ENCODE measurements around the gene NPHP4. TPM values are rescaled to one million over a fixed set of nuclear protein-coding genes. Genes with fewer than 3 reads are reported as not detected.

The NPHP4 gene
- total RNA-seq, 1 experiment from 2014 or later, result 18.8 TPM

DNA sequence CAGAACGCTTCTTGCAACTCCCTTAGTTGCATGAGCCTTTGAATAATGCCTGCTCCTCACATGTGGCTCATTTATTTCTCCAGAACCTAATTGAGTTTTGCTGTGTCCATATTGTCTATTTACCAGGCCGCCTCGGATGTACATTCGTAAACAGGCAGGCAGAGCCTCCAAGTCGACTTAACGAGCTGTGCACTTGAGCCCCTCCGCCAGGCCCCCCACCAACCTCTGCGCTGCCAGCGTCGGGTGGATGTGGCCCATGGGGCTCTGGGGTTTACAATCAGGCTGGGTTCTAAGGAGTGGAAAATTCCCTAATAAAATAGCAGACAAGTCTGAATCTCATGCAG, 106.1 kb downstream of the NPHP4 start:
- no TSS peak for BruUV-seq (replicated peaks)
- Histone ChIP-seq H3K9me3 (ENCODE audit: low read length) (no peaks in the 10 kb centered on the region), H3F3A (ENCODE audit: low read length, unreplicated experiment) (no peaks in the 10 kb centered on the region), H4K20me1 (ENCODE audit: low read length) (no peaks in the 10 kb centered on the region), H3K27me3 (ENCODE audit: low read length) (no peaks in the 10 kb centered on the region), H3K4me2 (ENCODE audit: low read length) (no peak overlapping the region), H3K36me3 (ENCODE audit: low read depth, low read length) (no peaks in the 10 kb centered on the region; the same call in 1 of the 2 replicates), H3K4me1 (ENCODE audit: insufficient read depth, low read length) (no peaks in the 10 kb centered on the region), H3K79me2 (ENCODE audit: low read length) (no peaks in the 10 kb centered on the region), H3K4me3 (ENCODE audit: low read length) (no peak overlapping the region), H3K27ac (ENCODE audit: low read length) (no peak overlapping the region), H3K9ac (ENCODE audit: low read length) (no peak overlapping the region), H2AFZ (ENCODE audit: low read length) (no peak overlapping the region), H3K9me2 (replicated peaks; ENCODE audit: low read length) (no peaks in the 10 kb centered on the region)
- CTCF ChIA-PET, result no interaction called here
- TF ChIP-seq, protein P1, sequence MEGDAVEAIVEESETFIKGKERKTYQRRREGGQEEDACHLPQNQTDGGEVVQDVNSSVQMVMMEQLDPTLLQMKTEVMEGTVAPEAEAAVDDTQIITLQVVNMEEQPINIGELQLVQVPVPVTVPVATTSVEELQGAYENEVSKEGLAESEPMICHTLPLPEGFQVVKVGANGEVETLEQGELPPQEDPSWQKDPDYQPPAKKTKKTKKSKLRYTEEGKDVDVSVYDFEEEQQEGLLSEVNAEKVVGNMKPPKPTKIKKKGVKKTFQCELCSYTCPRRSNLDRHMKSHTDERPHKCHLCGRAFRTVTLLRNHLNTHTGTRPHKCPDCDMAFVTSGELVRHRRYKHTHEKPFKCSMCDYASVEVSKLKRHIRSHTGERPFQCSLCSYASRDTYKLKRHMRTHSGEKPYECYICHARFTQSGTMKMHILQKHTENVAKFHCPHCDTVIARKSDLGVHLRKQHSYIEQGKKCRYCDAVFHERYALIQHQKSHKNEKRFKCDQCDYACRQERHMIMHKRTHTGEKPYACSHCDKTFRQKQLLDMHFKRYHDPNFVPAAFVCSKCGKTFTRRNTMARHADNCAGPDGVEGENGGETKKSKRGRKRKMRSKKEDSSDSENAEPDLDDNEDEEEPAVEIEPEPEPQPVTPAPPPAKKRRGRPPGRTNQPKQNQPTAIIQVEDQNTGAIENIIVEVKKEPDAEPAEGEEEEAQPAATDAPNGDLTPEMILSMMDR (conservative IDR thresholded peaks at IDR 0.05; ENCODE audit: low read depth, low read length), result no peak
- TF ChIP-seq EZH2 (IDR thresholded peaks at IDR 0.05; ENCODE audit: low read length, unreplicated experiment) (no peak), EZH2phosphoT487 (IDR thresholded peaks at IDR 0.05; ENCODE audit: borderline replicate concordance, low read length) (no peak)
- ATAC-seq (no peak), DNase-seq (no peak)
- POLR2A ChIA-PET (ENCODE audit: unreplicated experiment), result no interaction called here
- intact Hi-C loops (cut with micrococcal nuclease), result no loop called here

GRCh38 chr1:5885471-5886139, 106.6 kb downstream of the NPHP4 start:
- DNase-seq (no peak), ATAC-seq (no peak)
- no peaks in the 10 kb centered on the region for H3K79me2 ChIP-seq (ENCODE audit: low read length)
- H3K4me1 ChIP-seq (ENCODE audit: insufficient read depth, low read length), result no peaks in the 10 kb centered on the region
- no peaks in the 10 kb centered on the region for H3K9me3 ChIP-seq (ENCODE audit: low read length)
- BruUV-seq (replicated peaks), result no TSS peak
- H3K9me2 ChIP-seq (replicated peaks; ENCODE audit: low read length), result no peaks in the 10 kb centered on the region
- H3F3A ChIP-seq (ENCODE audit: low read length, unreplicated experiment), result no peaks in the 10 kb centered on the region
- H2AFZ ChIP-seq (ENCODE audit: low read length), result no peak overlapping the region
- H3K27ac ChIP-seq (ENCODE audit: low read length), result no peak overlapping the region
- no peaks in the 10 kb centered on the region for H4K20me1 ChIP-seq (ENCODE audit: low read length)
- H3K36me3 ChIP-seq (ENCODE audit: low read depth, low read length), result peaks cover 2% of the 10 kb centered on the region; the same call in 1 of the 2 replicates
- TF ChIP-seq EZH2phosphoT487 (IDR thresholded peaks at IDR 0.05; ENCODE audit: borderline replicate concordance, low read length) (no peak), EZH2 (IDR thresholded peaks at IDR 0.05; ENCODE audit: low read length, unreplicated experiment) (no peak)
- TF ChIP-seq, protein P1 (conservative IDR thresholded peaks at IDR 0.05; ENCODE audit: low read depth, low read length), result no peak
- intact Hi-C loops (cut with micrococcal nuclease), result no loop called here
- ChIA-PET CTCF (no interaction called here), POLR2A (ENCODE audit: unreplicated experiment) (no interaction called here)
- H3K9ac ChIP-seq (ENCODE audit: low read length), result no peak overlapping the region
- no peak overlapping the region for H3K4me2 ChIP-seq (ENCODE audit: low read length)
- H3K4me3 ChIP-seq (ENCODE audit: low read length), result no peak overlapping the region
- H3K27me3 ChIP-seq (ENCODE audit: low read length), result no peaks in the 10 kb centered on the region

DNA sequence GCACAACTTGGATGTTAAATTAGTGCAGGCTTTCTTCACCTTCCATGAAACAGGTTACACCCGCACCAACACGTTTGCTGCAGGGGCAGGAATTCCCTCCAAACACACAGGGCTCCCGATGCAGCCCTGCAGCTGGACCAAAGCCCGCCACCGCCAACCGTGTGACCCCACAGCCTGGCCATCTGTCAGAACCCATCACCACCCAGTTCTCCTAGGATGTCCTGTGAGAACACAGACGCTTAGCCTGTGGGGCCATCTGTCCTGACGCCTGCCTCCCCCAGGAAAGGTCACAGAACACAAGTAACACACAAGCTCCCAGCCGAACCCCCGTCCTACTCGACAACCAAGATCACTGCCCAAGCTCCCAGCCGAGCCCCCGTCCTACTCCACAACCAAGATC, 108.1 kb downstream of the NPHP4 start:
- Histone ChIP-seq H3K9me3 (ENCODE audit: low read length) (no peaks in the 10 kb centered on the region), H3K4me3 (ENCODE audit: low read length) (no peak overlapping the region), H4K20me1 (ENCODE audit: low read length) (no peaks in the 10 kb centered on the region), H3F3A (ENCODE audit: low read length, unreplicated experiment) (no peaks in the 10 kb centered on the region), H3K4me1 (ENCODE audit: insufficient read depth, low read length) (no peaks in the 10 kb centered on the region), H3K9me2 (replicated peaks; ENCODE audit: low read length) (no peaks in the 10 kb centered on the region), H3K9ac (ENCODE audit: low read length) (no peak overlapping the region), H3K27ac (ENCODE audit: low read length) (no peak overlapping the region), H3K4me2 (ENCODE audit: low read length) (no peak overlapping the region), H3K36me3 (ENCODE audit: low read depth, low read length) (peaks cover 17% of the 10 kb centered on the region), H2AFZ (ENCODE audit: low read length) (no peak overlapping the region), H3K79me2 (ENCODE audit: low read length) (no peaks in the 10 kb centered on the region), H3K27me3 (ENCODE audit: low read length) (no peaks in the 10 kb centered on the region)
- intact Hi-C loops (cut with micrococcal nuclease), result no loop called here
- CTCF ChIA-PET, result no interaction called here
- DNase-seq (no peak), ATAC-seq (no peak)
- TF ChIP-seq EZH2phosphoT487 (IDR thresholded peaks at IDR 0.05; ENCODE audit: borderline replicate concordance, low read length) (no peak), EZH2 (IDR thresholded peaks at IDR 0.05; ENCODE audit: low read length, unreplicated experiment) (no peak)
- TF ChIP-seq, protein P1 (conservative IDR thresholded peaks at IDR 0.05; ENCODE audit: low read depth, low read length), result no peak
- POLR2A ChIA-PET (ENCODE audit: unreplicated experiment), result no interaction called here
- BruUV-seq (replicated peaks), result no TSS peak
